HG03558 (cell line): ENCODE measurements around the gene PFDN4.
A peak's percentile ranks its signal among the peaks of the same experiment; 100 is the strongest.

Experiments used
- ATAC-seq: cut with Tn5 transposase; IDR thresholded peaks from one replicate; pipeline ENCODE4 v1.9.1; 2021; ENCODE audit warnings: moderate number of reproducible peaks; ENCODE audit not compliant: unreplicated experiment; ENCODE audit errors: extremely low read depth

Gene PFDN4, protein sequence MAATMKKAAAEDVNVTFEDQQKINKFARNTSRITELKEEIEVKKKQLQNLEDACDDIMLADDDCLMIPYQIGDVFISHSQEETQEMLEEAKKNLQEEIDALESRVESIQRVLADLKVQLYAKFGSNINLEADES

DNA sequence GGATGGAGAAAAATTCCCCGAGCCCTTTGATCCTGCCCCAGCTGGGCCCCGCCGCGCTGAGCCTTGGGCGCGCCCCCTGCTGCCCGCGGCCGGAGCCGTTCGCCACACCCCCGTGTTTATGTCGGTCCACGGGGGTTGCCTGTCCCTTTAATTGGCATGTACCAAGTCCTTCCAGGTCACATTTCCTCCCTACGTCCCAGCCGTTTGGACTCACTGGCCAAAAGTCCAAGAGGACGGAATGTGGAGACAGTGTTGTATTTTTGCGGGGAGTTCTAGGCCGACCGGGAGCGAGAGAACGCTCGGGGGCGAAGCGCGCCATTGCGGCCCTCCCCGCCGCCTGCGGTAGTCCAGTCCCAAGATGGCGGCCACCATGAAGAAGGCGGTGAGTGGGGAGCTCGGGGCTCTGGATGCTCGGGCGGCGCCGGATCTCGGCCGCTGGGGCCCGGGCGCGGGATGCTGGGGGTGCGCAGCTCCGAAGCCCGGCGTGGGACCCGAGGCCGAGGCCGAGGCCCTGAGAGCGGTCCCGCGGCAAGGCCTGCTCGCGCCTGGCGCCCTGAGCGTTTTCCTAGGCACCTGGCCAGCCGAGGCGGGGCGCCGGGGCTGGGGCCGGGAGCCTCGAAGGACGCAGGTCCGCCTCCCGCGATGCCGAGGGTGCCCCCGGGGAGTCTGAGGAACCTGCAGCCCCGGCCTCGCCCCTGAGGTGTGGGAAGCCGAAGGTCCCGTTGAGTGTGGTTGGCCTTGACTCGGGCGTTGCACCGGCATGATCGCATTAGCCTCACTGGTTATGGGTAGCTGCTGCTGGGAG, at the start of gene PFDN4:
TSS of gene PFDN4 (plus strand) at position 345 of the 805 bp plus-strand sequence. CDS start at position 359, 14 bp downstream.
- ATAC-seq: peak; percentile 79

DNA sequence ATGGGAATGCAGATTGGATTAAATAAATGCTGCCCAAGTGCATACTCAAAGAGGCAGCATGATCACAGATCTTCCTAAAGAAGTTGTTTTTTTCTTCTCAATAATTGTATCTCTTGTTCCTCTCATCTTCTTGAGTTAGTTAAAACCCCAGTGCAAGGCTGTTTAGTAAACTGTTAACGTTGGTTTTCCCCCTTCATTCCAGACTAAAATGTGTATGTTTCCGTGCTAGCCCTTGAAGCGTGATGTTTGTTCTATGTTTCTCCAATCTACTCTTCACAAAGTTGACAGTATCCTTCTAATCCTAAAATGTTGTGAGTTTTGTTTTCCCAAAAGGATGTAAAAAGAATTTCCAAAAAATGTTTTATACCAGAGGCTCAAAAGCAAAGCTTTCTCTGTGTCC, 49.7 kb upstream of the PFDN4 start:
- no peak for ATAC-seq

DNA sequence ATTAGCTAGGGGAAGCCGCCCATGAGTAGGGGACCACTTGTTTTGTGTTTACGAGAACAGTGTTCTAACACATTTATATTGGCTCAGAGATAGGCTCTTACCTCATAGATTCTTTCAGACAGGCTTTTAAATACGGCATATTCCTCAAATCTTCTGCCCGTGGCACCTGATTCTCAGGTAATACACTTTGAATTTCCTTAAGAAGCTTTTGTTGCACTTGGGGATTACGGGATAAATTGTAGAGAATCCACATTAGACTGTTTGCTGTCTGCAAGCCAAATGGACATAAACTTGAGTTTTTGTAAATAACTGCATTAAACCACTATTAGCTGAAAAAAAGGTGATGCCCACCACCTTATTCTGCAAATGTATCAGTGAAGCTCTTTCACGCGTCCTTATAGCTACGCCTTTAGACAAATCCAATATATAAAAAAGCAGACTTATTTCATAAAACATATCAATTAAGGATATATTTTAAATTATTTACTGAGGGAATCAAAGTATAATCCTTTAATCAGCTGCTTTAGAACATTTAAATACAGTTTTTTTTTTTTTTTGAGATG, 49.0 kb upstream of the PFDN4 start:
- ATAC-seq: no peak

DNA sequence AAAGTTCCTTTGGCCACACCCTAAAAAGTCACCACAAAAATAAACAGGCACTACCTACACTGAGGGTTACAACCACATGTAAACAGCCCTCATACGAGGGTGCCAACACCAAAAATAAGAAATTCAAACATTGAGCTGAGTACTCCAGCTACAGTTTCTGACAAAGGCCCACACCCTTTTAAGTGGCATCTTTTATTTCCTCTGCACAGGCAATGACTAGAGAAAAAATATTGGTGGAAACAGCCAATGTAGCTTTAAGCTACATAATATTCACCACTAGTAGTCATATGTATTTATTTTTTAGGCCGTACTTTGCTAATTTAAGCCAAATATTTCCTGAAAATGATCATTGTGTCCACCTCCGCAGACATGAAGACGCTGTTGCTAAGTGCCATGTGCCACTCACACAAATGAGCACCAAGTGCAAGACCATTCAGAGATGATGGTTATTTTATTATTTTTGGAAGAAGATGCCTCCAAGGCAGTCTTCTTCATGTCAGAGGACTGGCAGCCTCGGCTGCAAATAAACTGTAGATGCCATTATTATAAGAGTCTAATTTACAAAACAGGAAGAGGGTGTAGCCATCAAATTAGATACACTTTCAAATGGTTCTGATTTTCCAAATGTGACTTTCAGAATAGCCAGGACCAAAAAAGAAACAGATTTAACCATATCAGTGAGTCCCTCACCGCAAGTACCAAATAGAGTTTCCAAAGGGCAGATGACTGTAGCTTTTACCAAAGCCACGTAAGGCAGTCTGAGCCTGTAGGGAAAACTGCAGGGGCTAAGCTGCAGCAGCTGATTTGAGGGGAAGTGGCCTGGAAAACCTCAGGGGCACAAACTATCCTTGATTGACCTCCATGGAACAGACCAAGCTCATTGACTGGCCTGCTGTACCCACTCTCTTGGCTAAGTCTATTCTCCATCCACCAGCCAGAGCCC, 47.6 kb upstream of the PFDN4 start:
- no peak for ATAC-seq

DNA sequence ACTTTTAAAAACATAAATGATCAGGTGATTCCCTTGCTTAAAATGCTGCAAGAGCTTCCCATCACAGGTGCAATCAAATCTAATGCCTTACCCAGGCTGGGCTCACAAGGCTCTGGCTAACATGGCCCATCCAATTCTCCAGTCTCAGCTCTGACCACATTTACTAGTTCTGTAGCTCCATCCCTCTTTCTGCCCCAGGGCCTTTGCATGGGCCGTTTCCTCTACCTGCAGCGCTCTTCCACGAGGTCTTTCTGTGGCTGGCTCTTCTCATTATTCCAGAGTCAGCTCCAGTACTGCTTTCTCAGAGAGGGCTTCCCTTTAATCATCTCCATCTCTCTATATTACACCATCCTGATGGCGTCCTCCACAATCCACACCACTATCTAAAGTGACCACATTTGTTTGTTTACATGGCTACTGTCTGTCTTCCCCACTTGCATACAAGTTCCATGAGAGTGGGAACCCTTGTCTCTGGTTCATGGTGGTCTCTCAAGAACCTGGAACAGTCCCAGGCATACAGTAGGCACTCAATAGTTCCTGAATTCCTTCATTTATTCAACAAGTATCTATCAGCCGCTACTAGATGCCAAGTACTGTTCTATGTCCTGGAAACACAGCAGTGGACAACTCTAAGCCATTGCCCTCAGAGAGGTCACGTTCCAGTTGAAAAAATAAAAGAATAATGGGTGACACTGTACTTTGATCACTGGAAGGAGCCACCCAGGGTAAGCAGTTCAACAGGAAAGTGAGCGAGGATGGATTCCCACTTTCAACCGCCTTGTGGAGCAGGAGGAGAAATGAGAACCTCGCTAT, 46.7 kb upstream of the PFDN4 start:
- no peak for ATAC-seq

DNA sequence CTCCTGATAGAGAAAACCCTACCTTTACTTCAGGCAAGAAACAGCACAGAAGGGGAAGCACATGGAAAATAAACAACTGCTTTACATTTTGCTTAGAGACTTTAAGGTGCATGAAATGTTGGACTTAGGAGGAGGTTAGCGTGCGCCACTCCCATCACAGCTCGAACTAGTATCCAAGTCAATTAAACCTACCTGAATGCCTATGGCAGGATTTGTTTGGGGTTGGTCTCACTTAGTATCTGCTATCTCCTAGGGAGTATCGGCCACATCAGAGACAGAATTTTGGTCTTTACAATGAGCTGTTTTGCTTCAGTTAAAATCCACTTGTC, 46.1 kb upstream of the PFDN4 start:
- no peak for ATAC-seq

DNA sequence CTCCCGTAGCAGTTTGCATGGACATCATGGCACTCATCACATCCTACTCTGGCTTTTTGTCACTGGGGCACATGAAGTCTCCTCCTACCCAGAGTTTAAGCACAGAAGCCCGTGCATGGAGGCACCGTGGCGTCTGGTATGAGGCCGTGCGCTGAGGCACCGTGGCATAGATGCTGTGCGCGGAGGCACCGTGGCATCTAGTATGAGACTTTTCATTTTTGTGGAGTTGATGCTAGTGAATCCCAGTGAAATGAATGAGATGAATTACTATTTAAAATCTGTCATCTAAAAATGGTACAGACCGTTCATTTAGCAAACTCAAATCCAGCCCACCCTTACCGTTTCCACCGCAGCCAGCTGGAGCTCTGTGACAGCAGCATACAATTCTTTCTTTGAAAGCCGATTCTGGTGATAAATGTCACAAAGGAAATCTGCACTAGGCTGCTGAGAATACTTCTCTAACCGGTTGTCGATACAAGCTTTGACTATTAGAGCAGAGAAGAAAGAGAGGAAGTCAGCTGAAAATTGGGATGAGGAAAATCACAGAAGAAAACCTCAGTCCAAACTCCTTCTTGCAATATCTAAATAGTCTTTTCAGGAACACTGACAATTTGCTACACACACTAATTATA, 45.4 kb upstream of the PFDN4 start:
- ATAC-seq: no peak

DNA sequence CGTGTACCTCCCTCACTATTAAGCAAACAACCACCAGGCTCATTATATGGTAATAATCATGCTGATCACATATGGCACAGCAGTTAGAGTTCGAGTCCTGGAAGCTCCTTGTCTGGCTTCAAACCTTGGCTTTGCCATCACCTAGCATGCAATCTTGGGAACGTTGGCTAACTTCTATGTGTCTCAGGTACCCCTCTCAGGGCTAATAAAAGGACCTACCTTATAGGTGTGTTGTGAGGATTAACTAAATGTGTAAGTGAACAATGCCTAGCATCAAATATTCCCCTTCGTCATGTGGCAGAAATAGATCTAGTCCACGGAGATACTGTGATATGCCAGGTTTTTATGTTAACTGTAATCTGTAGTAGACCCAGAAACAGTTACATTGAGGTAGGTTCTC, 44.5 kb upstream of the PFDN4 start:
- ATAC-seq: no peak

DNA sequence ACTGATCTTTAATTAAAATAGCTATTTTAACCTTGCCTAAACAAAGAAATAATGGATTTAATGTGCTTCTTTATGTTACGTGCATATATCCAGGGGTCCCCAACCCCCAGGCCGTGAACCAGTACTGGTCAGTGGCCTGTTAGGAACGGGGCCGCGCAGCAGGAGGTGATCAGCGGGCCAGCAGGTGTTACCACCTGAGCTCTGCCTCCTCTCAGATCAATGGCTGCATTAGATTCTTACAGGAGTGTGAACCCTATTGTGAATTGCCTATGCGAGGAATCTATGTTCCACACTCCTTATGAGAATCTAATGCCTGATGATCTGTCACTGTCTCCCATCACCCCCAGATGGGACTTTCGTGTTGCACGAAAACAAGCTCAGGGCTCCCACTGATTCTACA, 42.9 kb upstream of the PFDN4 start:
- ATAC-seq: no peak

DNA sequence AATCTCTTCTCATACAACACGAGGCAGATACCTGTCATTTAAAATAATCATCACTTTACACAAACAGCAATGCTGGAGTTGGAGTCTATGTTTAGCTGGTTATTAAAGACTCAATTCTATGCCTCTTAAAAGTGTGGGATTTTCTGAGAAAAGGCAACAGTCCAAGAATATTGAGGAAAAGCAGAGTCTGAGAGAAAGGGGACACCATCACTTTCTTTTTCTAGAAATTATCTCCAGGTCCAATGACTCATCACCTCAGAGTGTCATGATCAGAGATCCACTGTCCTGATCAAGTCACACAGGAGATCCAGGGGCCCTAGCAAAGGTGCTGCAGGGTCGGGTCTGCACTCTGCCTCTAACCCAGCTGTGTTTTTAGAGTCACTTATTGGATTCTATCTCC, 42.1 kb upstream of the PFDN4 start:
- no peak for ATAC-seq

DNA sequence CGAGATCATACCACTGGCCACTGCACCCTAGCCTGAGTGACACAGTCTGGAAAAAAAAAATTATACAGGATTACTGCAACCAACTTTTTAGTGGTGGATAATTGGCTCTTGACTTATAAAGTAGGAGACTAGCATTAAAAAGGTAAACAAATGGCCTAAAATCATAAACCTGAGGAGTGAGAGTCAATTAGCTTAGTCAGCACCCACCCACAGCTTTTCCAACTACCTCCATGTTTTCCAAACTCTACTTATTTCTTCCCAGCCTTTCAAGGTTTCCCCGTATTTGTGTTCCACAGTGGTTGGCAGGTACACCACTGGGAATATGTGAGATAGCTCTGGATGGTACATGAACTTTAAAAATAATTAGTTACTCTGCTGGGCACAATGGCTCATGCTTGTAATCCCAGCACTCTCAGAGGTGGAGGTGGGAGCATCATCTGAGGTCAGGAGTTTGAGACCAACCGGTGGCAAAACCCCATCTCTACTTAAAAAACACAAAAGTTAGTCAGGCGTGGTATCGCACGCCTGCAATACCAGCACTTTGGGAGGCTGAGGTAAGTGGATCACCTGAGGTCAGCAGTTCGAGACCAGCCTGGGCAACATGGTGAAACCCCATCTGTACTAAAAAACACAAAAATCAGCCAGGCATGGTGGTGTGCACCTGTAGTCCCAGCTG, 40.8 kb upstream of the PFDN4 start:
- ATAC-seq: no peak

DNA sequence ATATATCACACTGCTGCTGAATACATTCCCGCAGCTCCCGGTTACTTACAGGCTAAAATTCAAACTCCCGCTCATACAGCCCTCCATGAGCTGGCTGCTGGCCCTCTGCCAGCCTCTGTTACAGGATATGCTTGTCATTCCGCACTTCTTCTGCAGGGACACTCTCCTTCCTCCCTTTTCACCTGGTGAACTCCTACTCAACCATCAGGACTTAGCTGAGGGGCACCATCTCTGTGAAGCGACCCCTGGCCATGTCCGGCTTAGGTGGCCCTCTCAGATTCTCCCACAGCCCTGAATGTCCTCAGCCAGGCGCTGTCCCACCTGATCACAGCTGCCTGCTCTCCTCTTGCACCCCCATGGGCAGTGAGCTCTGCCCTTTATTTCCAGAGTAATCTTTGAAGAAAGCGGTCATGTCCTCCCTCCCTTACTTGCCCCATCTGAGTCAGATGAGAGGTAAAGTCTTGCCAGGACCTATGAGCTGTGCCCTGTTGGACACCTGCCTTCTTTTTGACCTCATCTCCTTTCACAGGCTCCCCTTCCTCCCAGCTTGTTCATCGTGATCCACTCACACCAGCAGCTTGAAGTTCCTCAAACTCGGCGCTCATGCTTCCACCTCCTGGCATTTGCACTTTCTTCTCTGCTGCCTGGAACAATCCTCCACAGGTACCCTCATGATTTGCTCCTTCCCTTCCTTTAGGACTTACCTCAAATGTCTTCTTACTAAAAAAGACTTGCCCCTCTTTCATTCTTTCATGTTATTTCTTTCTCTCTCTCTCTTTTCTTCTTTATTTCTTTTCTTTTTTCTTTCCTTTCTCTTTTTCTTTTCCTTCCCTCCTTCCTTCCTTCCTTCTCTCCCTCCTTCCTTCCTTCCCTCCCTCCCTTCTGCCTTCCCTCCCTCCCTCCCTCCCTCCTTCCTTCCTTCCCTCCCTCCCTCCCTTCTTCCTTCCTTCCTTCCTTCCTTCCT, 39.7 kb upstream of the PFDN4 start:
- no peak for ATAC-seq

DNA sequence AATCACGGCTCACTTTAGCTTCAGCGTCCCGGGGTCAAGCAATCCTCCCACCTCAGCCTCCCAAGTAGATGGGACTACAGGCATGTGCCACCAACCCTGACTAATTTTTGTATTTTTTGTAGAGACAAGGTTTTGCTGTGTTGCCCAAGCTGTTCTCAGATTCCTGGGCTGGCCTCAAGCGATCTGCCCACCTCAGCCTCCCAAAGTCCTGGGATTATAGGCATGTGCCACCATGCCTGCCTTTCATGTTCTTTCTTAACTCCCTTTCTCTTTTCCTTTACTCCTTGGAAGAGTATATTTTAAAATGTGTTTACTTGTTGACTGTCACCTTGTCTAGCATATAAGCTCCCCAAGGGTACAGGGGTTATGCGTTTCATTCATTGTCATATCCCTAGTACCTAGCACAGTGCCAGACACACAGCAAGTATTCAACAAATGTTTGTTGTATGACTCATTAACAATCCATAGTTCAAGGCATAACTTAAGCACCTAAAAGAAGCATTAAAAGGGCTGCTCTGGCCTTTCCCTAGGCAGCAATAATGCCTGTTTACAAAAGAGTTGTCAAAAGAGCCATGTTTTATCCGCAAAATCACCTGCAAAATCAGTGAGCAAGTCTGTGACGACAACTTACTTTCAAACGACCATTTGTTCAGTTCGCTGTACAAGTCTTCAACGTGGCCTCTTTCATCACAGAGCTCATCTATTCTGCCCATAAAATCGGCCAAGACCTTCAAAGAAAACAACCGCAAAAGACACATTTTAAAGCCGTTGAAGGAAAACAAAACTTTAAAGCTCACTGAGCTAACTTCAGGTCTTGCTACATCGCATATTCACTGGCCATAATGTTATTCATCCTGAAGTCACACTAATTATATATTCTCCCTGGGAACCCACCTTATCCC, 38.7 kb upstream of the PFDN4 start:
- no peak for ATAC-seq

DNA sequence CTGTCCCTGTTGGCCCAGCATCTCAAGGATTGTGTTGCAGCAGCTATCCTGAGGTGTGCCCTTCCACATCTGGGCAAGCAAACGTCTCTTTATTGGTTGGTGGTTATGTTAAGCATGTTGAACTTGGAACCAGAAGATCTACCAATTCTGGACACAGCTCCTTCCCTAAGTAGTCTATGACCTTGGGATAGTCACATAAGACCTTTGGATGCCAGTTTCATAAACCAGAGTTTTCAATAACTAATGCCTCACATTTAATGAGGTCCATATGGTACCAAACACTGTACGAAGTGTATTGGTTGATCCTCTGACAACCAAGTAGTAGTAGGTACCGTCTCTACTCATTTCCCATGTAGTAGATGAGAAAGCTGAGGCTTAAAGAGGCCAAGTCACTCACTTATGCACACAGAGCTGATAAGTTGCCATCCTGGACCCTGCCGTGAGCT, 37.8 kb upstream of the PFDN4 start:
- ATAC-seq: no peak

DNA sequence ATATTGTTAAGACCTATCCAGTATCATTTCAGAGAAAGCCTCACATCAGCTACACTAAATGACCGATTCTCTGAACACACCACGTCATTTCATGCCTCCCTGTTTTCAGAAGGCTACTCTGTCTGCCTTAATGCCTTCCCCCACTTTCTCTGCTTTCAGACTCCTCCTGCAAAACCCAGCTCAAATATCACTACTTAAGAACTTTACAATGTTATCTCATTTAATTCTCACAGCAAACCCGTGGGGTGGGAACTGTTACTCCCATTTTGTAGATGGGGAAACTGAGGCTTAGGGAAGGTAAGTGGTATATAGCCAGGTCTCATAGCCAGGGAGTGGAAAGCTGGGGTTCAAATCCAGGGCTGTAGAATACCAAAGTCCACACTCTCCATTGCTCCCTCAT, 36.9 kb upstream of the PFDN4 start:
- ATAC-seq: no peak

DNA sequence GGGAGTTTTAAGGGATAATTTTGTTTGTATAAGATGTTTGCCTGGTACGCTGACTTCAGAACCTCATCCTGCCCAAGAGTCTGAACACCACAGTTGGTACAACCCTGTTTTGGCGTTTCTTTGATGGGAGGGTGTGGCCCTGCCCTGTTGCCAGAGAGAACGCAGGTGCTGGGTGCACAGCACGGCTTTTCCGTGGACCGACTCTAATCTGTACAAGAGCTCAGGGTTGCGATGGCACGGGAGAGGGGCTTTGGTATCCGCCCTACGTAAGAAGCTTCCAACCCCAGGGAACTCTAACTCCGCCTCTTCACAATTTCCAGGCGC, 35.4 kb upstream of the PFDN4 start:
- no peak for ATAC-seq
